ENCODE results near the gene RACK1. TPM values are rescaled to one million over a fixed set of nuclear protein-coding genes. Genes with fewer than 3 reads are reported as not detected.

Gene RACK1
- total RNA-seq, 4 donors from 2014 or later, result 1,597 to 2,011 (median 1,911) TPM

- TF ChIP-seq CTCF (IDR thresholded peaks at IDR 0.05; ENCODE audit: low read depth), result no peak
Measured at GRCh38 chr5:181205761-181206649, 37.7 kb downstream of the RACK1 start.

GRCh38 chr5:181204826-181205760, 38.6 kb downstream of the RACK1 start, which contains the start of gene TRIM7:
TSS of gene TRIM7 (minus strand) at chr5:181205196. CDS start at chr5:181205110, 86 bp downstream.
- TF ChIP-seq CTCF (IDR thresholded peaks at IDR 0.05; ENCODE audit: low read depth), result no peak

GRCh38 chr5:181204113-181204825, 39.4 kb downstream of the RACK1 start:
- no peak for TF ChIP-seq CTCF (IDR thresholded peaks at IDR 0.05; ENCODE audit: low read depth)

GRCh38 chr5:181203777-181204112, 40.0 kb downstream of the RACK1 start:
- TF ChIP-seq CTCF (IDR thresholded peaks at IDR 0.05; ENCODE audit: low read depth), result no peak

GRCh38 chr5:181203093-181203711, 40.5 kb downstream of the RACK1 start:
- no peak for TF ChIP-seq CTCF (IDR thresholded peaks at IDR 0.05; ENCODE audit: low read depth)

GRCh38 chr5:181200816-181201215, 42.9 kb downstream of the RACK1 start:
- no peak for TF ChIP-seq CTCF (IDR thresholded peaks at IDR 0.05; ENCODE audit: low read depth)
